HepG2 (cell line): ENCODE measurements around the gene COPS7B. TPM values are rescaled to one million over a fixed set of nuclear protein-coding genes. Genes with fewer than 3 reads are reported as not detected.

Experiments used
- ARID2 ChIP-seq: sonication (generic); formaldehyde crosslinking; IDR thresholded peaks from 2 replicates; pipeline ENCODE4 v1.8.1; 2022; ENCODE audit warnings: mild to moderate bottlenecking, missing genetic modification reagents, borderline replicate concordance
- DPF2 ChIP-seq: sonication (generic); formaldehyde crosslinking; IDR thresholded peaks from 2 replicates; pipeline ENCODE4 v1.4.0; 2020; ENCODE audit warnings: mild to moderate bottlenecking, low read depth, missing genetic modification reagents, borderline replicate concordance
- GATA4 ChIP-seq: sonication (generic); IDR thresholded peaks from 2 replicates; pipeline ENCODE4 v1.6.1; 2016; ENCODE audit warnings: antibody characterized with exemption, low read depth, borderline replicate concordance
- SKI ChIP-seq: fragments of 450-650 bp; IDR thresholded peaks from one replicate; pipeline ENCODE4 v1.6.1; 2018; ENCODE audit warnings: mild to moderate bottlenecking; ENCODE audit not compliant: partially characterized antibody
- SRF ChIP-seq: IDR thresholded peaks from 2 replicates; pipeline ENCODE4 v1.6.1; 2011; ENCODE audit warnings: mild to moderate bottlenecking, low read depth, low read length, moderate library complexity
- ZFP1 ChIP-seq: IDR thresholded peaks from 2 replicates; pipeline ENCODE4 v1.6.1; 2016
- ZFY ChIP-seq: sonication (generic); formaldehyde crosslinking; IDR thresholded peaks from 2 replicates; pipeline ENCODE4 v1.4.0; 2020; ENCODE audit warnings: missing genetic modification reagents
- ZFYVE20 ChIP-seq: sonication (generic); formaldehyde crosslinking; IDR thresholded peaks from 2 replicates; pipeline ENCODE4 v1.8.0; 2023; ENCODE audit warnings: low read depth, mild to moderate bottlenecking, moderate library complexity, missing genetic modification reagents, borderline replicate concordance
- ZNF205 ChIP-seq: IDR thresholded peaks from 2 replicates; pipeline ENCODE4 v1.6.1; 2018; ENCODE audit warnings: missing biosample characterization, missing genetic modification reagents
- ZNF230 ChIP-seq: sonication (generic); formaldehyde crosslinking; IDR thresholded peaks from 2 replicates; pipeline ENCODE4 v1.4.0; 2020; ENCODE audit warnings: mild to moderate bottlenecking, missing genetic modification reagents
- ZNF234 ChIP-seq: sonication (generic); formaldehyde crosslinking; conservative IDR thresholded peaks from 2 replicates; pipeline ENCODE4 v1.5.1; 2020; ENCODE audit warnings: mild to moderate bottlenecking, missing genetic modification reagents
- ZNF605 ChIP-seq: sonication (generic); formaldehyde crosslinking; IDR thresholded peaks from 2 replicates; pipeline ENCODE4 v1.8.0; 2022; ENCODE audit warnings: mild to moderate bottlenecking, missing genetic modification reagents
- ZNF644 ChIP-seq: IDR thresholded peaks from 2 replicates; pipeline ENCODE4 v1.6.1; 2016; ENCODE audit warnings: low read depth
- ZNF747 ChIP-seq: sonication (generic); formaldehyde crosslinking; IDR thresholded peaks from 2 replicates; pipeline ENCODE4 v1.8.1; 2023; ENCODE audit warnings: missing genetic modification reagents, mild to moderate bottlenecking, borderline replicate concordance
- polyA plus RNA-seq, 8 experiments: library from polyadenylated mRNA; depleted of rRNA in 3 of 8; stranded (reverse) in 7 of 8; unstranded in 1 of 8; fragments of >200 nt; fragmentation: Illumina TruSeq in 4 of 8; extraction: Trizol in 4 of 8; gene quantifications; 2 replicates each; pipeline versions ENCODE4 v1.2.1 to v1.2.3, GENCODE V29; 2011 to 2016; ENCODE audit warnings: low read depth in 4 of 8, missing spikeins in 1 of 8, mixed read lengths in 1 of 8; ENCODE audit not compliant: insufficient read depth in 1 of 8
- total RNA-seq, 5 experiments: library from RNA; depleted of rRNA; stranded (reverse); fragments of >200 nt; fragmentation: Illumina TruSeq; extraction: Trizol; gene quantifications; 2 replicates each; pipeline ENCODE4 v1.2.3, GENCODE V29; 2016; ENCODE audit warnings: low read depth in 1 of 5
- TF ChIP-seq, protein P1 (sequence below), 2 experiments: sonication (generic) in 1 of 2; formaldehyde crosslinking in 1 of 2; IDR thresholded peaks; 2 replicates each; pipeline versions ENCODE4 v1.5.1 to v1.6.1; 2011 to 2020; ENCODE audit warnings: borderline replicate concordance in 1 of 2, low read depth in 1 of 2, low read length in 1 of 2, mild to moderate bottlenecking in 1 of 2, missing genetic modification reagents in 1 of 2, moderate library complexity in 1 of 2
- TF ChIP-seq, protein P2 (sequence below): sonication (generic); formaldehyde crosslinking; IDR thresholded peaks from 2 replicates; pipeline ENCODE4 v1.5.1; 2020; ENCODE audit warnings: missing genetic modification reagents, mild to moderate bottlenecking, borderline replicate concordance
- TF ChIP-seq, protein P3 (sequence below): sonication (generic); formaldehyde crosslinking; IDR thresholded peaks from 2 replicates; pipeline ENCODE4 v1.4.0; 2020; ENCODE audit warnings: mild to moderate bottlenecking, missing genetic modification reagents

COPS7B gene
- total and polyA plus RNA-seq, 2 of the 13 experiments (the other 11 are each of a cell fraction or from before 2014, with no cell fraction given), result 30.6 to 62.7 TPM

DNA sequence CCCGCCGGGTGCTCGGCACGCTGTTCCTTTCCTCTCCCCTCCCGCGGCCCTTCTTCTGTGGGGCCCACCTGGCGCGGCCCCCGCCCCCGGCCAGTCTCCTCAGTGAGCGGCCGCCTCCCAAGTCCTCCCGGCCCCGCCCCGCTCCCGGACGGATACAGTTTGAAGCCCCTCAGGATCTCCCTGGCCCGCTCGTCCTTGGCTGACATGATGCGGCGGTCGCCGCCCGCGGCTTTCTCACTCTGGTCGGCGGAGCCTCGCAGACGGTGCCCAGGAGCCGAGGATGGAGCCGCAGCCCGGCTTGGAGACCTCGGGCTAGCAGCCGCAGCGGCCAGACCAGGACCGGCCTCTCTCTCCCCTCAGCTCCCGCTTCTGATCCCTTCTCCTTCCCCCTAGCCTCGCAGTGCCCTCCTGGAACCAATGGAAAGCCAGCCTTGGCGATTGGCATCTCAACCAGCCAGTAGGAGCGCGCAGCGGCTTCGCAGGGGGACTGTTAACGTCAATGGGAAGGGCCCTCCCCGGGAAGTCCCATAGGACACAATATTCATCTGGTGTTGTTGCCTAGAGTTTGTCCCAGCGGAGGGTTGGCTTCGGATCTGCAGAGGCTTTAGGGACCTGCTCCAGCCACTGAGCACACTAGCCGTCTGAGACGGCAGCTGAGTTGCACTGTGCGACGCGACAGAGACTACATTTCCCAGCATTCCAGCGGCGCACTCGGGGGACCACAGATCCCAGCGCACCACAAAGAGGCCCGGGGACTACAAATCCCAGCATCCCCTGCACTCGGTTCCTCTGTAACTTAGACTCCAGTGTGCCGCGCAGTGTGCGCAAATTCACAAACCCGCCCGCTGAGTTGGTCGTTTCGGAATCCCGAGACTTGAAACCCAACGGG is 5.1 kb upstream of the COPS7B start, which contains the start of gene PDE6D (continued):
- TF ChIP-seq, protein P1, sequence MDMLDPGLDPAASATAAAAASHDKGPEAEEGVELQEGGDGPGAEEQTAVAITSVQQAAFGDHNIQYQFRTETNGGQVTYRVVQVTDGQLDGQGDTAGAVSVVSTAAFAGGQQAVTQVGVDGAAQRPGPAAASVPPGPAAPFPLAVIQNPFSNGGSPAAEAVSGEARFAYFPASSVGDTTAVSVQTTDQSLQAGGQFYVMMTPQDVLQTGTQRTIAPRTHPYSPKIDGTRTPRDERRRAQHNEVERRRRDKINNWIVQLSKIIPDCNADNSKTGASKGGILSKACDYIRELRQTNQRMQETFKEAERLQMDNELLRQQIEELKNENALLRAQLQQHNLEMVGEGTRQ (IDR thresholded peaks at IDR 0.05; ENCODE audit: low read depth, low read length), result peak; percentile 14; the same call in 1 of the 2 replicates
- TF ChIP-seq, protein P1 (CRISPR knock-in tag; IDR thresholded peaks at IDR 0.05; ENCODE audit: borderline replicate concordance), result no peak; the same call in 1 of the 2 replicates
- TF ChIP-seq ZNF605 (CRISPR knock-in tag), result peak; percentile 93
- 0 out of 2 replicates have a peak, but pooled peaks have one; percentile 3 for TF ChIP-seq ZNF747 (CRISPR knock-in tag)
- peak; percentile 10; the same call in 1 of the 2 replicates for TF ChIP-seq ZNF230 (CRISPR knock-in tag)
- TF ChIP-seq, protein P2, sequence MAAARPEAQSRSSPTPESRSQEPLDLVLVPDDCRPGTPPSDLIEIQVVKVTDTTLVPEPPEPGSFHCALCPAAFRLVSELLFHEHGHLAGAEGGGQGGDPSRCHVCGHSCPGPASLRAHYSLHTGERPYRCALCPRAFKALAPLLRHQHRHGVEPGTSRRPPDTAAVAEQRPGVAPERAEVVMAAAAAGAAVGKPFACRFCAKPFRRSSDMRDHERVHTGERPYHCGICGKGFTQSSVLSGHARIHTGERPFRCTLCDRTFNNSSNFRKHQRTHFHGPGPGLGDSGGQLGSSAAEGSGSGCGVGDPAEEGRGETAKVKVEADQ (CRISPR knock-in tag), result peak; percentile 9; the same call in 1 of the 2 replicates
- peak; percentile 15; the same call in 1 of the 2 replicates for TF ChIP-seq ARID2 (CRISPR knock-in tag)
- TF ChIP-seq, protein P3, sequence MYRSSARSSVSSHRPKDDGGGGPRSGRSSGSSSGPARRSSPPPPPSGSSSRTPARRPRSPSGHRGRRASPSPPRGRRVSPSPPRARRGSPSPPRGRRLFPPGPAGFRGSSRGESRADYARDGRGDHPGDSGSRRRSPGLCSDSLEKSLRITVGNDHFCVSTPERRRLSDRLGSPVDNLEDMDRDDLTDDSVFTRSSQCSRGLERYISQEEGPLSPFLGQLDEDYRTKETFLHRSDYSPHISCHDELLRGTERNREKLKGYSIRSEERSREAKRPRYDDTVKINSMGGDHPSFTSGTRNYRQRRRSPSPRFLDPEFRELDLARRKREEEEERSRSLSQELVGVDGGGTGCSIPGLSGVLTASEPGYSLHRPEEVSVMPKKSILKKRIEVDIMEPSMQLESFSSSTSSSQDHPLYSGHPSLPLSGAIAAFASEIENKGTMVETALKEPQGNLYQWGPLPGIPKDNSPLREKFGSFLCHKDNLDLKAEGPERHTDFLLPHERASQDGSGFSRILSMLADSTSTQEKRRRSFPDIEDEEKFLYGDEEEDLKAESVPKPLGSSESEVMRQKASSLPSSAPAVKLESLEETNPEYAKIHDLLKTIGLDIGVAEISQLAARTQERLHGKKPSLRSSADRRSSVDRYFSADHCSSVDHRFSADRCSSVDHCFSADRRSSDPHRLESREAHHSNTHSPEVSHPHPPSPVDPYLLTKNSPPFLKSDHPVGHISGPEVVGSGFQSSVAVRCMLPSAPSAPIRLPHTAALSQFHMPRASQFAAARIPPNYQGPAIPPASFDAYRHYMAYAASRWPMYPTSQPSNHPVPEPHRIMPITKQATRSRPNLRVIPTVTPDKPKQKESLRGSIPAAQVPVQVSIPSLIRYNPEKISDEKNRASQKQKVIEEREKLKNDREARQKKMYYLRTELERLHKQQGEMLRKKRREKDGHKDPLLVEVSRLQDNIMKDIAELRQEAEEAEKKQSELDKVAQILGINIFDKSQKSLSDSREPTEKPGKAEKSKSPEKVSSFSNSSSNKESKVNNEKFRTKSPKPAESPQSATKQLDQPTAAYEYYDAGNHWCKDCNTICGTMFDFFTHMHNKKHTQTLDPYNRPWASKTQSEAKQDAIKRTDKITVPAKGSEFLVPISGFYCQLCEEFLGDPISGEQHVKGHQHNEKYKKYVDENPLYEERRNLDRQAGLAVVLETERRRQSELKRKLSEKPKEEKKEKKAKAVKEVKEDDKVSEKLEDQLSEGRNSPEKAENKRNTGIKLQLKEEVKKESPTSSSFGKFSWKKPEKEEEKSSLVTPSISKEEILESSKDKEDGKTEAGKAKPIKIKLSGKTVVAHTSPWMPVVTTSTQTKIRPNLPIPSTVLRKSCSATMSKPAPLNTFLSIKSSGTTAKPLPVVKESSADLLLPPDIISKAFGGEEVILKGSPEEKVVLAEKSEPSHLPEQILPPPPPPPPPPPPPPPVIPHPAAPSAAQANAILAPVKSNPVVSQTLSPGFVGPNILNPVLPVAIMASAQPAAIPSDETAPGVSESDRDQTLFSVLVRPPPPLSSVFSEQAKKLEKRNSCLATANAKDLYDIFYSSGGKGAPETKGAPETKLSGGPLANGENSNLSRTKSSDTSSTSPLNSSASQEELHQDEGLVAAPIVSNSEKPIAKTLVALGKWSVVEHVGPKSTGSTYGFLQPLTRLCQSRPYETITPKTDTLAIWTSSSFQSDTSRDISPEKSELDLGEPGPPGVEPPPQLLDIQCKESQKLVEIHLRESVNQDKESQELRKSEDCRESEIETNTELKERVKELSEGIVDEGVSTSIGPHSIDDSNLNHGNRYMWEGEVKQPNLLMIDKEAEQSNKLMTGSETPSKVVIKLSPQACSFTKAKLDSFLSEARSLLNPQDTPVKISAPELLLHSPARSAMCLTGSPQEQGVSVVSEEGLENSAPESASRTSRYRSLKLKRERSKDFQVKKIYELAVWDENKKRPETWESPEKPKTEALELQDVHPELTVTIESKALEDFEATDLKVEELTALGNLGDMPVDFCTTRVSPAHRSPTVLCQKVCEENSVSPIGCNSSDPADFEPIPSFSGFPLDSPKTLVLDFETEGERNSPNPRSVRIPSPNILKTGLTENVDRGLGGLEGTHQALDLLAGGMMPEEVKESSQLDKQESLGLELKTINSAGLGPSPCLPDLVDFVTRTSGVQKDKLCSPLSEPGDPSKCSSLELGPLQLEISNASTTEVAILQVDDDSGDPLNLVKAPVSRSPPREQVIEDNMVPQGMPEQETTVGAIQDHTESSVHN (CRISPR knock-in tag), result no peak
- TF ChIP-seq SKI, result peak; percentile 37
- peak; percentile 81 for TF ChIP-seq ZFY (CRISPR knock-in tag)
- no peak; the same call in 1 of the 2 replicates for TF ChIP-seq GATA4
- TF ChIP-seq ZFP1 (CRISPR knock-in tag), result peak; percentile 70
- peak; percentile 24; the same call in 1 of the 2 replicates for TF ChIP-seq DPF2 (CRISPR knock-in tag)
- TF ChIP-seq ZFYVE20 (CRISPR knock-in tag), result no peak
- TF ChIP-seq ZNF234 (CRISPR knock-in tag), result no peak
- TF ChIP-seq SRF, result peak; percentile 43; the same call in 1 of the 2 replicates
- no peak for TF ChIP-seq ZNF644
- TF ChIP-seq ZNF205 (CRISPR knock-in tag), result peak; percentile 68; the same call in 1 of the 2 replicates
